Thoracic aorta (tissue), 2 donors: ENCODE data around the gene PALD1. TPM values are rescaled to one million over a fixed set of nuclear protein-coding genes. Genes with fewer than 3 reads are reported as not detected.
"Not testable (repeated sequence)": the region's sequence is repeated elsewhere in the genome, so short reads cannot be mapped to it uniquely, and the experiment has no call there.

Experiments used
- ATAC-seq: fragments of 150-250 bp; one replicate; pipeline ENCODE4 v1.8.0; 2017; ENCODE audit warnings: low read depth; ENCODE audit not compliant: insufficient number of reproducible peaks, low FRiP score
- DNase-seq: peaks from one replicate; pipeline ENCODE4 v3.0.0-alpha.2; 2020; ENCODE audit warnings: low spot score
- H3K27ac ChIP-seq, 2 donors: fragments of 200-600 bp; sonication (generic); 1 replicate in 1 of 2; 2 replicates in 1 of 2; pipeline ENCODE4 v1.5.1; 2016; ENCODE audit warnings: mild to moderate bottlenecking in 2 of 2, moderate library complexity in 2 of 2
- H3K27me3 ChIP-seq: fragments of 200-600 bp; sonication (generic); replicated peaks from 2 replicates; pipeline ENCODE4 v1.6.0; 2016; ENCODE audit warnings: mild to moderate bottlenecking; ENCODE audit not compliant: insufficient read depth
- H3K36me3 ChIP-seq: fragments of 200-600 bp; sonication (generic); one replicate; pipeline ENCODE4 v1.5.1; 2016
- H3K4me1 ChIP-seq, 2 donors: fragments of 200-600 bp; sonication (generic); 1 replicate in 1 of 2; 2 replicates in 1 of 2; pipeline versions ENCODE4 v1.5.1 to v1.6.0; 2016; ENCODE audit warnings: low read depth in 2 of 2, mild to moderate bottlenecking in 1 of 2; ENCODE audit not compliant: control insufficient read depth in 1 of 2
- H3K4me3 ChIP-seq: fragments of 200-600 bp; sonication (generic); 2 replicates; pipeline ENCODE4 v1.5.1; 2016; ENCODE audit warnings: mild to moderate bottlenecking
- H3K9me3 ChIP-seq: fragments of 200-600 bp; sonication (generic); 2 replicates; pipeline ENCODE4 v1.5.1; 2016
- CTCF ChIP-seq: fragments of 200-600 bp; sonication (generic); IDR thresholded peaks from one replicate; pipeline ENCODE4 v1.5.1; 2019; ENCODE audit warnings: antibody characterized with exemption
- total RNA-seq, 2 donors: library from RNA; depleted of rRNA; stranded (reverse); fragments of >200 nt; gene quantifications; one replicate each; pipeline versions ENCODE4 v1.1.0 to v1.2.3, GENCODE V29; 2016

PALD1 gene
- total RNA-seq, 2 donors from 2014 or later, result 19.5 to 19.7 TPM

DNA sequence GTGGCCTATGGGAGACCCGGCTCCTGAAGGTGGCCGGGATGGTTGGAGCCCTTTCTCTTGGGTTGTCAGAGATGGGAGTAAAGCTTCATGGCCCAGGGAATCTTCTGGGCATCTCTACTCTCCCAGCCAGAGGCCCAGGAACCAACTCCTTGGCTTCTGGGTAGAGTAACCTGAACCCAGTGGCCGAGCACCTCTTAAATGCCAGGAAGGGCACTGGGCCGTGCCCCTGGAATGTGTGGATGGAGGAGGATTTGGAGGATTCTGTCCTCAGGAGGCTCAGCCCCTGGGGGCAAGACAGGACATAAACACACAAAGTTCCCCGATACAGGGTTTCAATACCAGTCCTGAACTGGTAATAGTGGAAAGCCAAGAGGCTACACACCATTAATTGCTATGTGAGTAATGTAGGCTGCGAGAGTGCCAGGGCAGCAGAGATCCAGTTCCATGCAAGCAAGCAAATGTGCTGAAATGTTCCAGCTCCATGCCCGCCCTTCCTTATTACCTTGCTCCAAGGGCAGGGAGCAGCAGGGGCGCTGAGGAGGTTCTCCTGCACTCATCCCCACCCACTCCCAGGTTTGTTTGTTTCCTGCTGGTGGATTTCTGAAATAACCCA, 1.2 kb downstream of the PALD1 start:
- peak overlapping the region; percentile 50 to 55 for H3K27ac ChIP-seq
- no peaks in the 10 kb centered on the region for H3K36me3 ChIP-seq
- H3K4me3 ChIP-seq, result peak overlapping the region; percentile 81
- no peak for ATAC-seq
- H3K4me1 ChIP-seq, result peaks cover 33 to 61% of the 10 kb centered on the region in 2 donors
- no peak for TF ChIP-seq CTCF
- H3K9me3 ChIP-seq, result no peaks in the 10 kb centered on the region
- no peak for DNase-seq
- no peaks in the 10 kb centered on the region for H3K27me3 ChIP-seq

- no peak for TF ChIP-seq CTCF
- no peak for ATAC-seq
- Histone ChIP-seq H3K9me3 (no peaks in the 10 kb centered on the region), H3K27ac (peak overlapping the region; percentile 50 to 55), H3K4me1 (peaks cover 33 to 61% of the 10 kb centered on the region in 2 donors), H3K27me3 (no peaks in the 10 kb centered on the region), H3K4me3 (peak overlapping the region; percentile 81), H3K36me3 (no peaks in the 10 kb centered on the region)
- DNase-seq, result no peak
Observed at GRCh38 chr10:70480239-70480861, 1.8 kb downstream of the PALD1 start.

DNA sequence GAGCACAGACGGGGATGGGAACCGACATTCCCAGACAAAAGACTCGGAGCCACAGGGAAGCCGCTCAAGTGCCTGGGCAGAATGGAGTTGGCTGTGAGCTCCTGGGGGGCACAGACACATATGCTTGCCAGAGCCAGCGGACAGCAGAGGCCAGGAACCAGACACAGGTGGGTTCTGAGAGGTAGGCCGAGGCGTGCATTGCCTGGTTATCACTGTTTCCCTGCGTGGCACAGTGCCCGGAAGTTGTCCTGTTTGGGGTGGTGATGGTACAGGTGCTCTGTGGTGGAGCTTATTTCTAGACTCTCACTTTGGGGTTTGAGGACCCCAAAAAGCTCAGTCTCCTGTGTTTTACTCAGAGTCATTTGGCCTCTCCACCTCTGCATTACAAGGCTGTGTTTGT, 2.5 kb downstream of the PALD1 start:
- DNase-seq, result no peak
- peaks cover 3% of the 10 kb centered on the region for H3K36me3 ChIP-seq
- H3K4me1 ChIP-seq, result peaks cover 33 to 61% of the 10 kb centered on the region in 2 donors
- H3K27me3 ChIP-seq, result no peaks in the 10 kb centered on the region
- H3K4me3 ChIP-seq, result no peak overlapping the region
- H3K9me3 ChIP-seq, result no peaks in the 10 kb centered on the region
- ATAC-seq, result no peak
- no peak for TF ChIP-seq CTCF
- H3K27ac ChIP-seq, result no peak overlapping the region

DNA sequence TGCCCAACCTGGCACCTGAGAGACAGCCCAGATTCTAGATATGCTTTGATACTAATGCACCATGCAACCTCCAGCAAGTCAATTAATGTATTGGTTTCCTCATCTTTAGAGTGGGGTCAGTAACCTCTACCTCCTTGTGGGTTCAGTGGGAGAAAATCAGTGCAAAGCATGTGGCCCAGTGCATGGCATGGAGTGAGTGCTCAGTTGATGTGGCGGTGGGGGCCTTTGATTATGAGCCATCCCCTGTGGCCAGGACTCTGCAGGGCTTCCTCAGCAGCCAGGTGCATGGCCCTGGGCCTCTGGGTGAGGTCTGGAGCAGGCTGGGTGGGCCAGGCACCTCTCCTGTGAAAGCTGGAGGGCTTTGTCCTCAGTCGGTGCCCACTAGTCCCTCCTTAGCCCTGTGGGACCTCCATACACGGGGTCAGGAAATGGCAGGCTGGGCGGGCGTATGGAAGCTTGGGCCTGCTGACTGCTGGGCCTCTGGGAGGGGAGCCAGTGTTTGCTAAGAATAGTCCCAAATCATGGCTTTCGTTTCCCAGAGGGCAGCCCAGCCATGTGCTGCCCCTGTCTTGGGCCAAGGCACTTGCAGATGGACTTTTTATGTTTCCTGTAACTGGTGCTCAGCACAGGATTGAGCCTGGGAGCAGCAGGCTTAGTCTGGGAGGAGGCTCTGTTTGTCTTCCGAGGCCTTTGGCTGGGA, 3.4 kb downstream of the PALD1 start:
- Histone ChIP-seq H3K36me3 (peaks cover 3% of the 10 kb centered on the region), H3K4me3 (no peak overlapping the region), H3K9me3 (no peaks in the 10 kb centered on the region), H3K4me1 (peaks cover 33 to 61% of the 10 kb centered on the region in 2 donors), H3K27me3 (no peaks in the 10 kb centered on the region), H3K27ac (peak overlapping the region; percentile 26 to 72)
- peak; percentile 39 for DNase-seq
- TF ChIP-seq CTCF, result no peak
- ATAC-seq, result no peak

GRCh38 chr10:70482982-70483760, 4.6 kb downstream of the PALD1 start:
- ATAC-seq (no peak), DNase-seq (no peak)
- TF ChIP-seq CTCF, result no peak
- peaks cover 26 to 54% of the 10 kb centered on the region in 2 donors for H3K4me1 ChIP-seq
- H3K4me3 ChIP-seq, result no peak overlapping the region
- H3K27ac ChIP-seq, result peak overlapping the region; percentile 26 to 72
- H3K36me3 ChIP-seq, result peaks cover 3% of the 10 kb centered on the region
- H3K9me3 ChIP-seq, result no peaks in the 10 kb centered on the region
- no peaks in the 10 kb centered on the region for H3K27me3 ChIP-seq

DNA sequence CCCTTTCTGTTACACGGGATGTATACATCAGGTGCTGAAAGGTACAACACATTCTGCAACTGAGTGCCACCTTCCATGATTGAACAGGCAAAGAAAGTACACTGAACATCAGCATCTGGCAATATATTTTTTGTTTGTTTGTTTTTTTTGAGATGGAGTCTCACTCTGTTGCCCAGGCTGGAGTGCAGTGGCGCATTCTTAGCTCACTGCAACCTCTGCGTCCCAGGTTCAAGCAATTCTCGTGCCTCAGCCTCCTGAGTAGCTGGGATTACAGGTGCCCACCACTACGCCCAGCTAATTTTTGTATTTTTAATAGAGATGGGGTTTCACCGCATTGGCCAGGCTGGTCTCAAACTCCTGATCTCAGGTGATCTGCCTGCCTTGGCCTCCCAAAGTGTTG, 5.3 kb downstream of the PALD1 start:
- peaks cover 26 to 53% of the 10 kb centered on the region in 2 donors for H3K4me1 ChIP-seq
- H3K36me3 ChIP-seq, DNase-seq, H3K9me3 ChIP-seq, H3K4me3 ChIP-seq, ATAC-seq, H3K27me3 ChIP-seq: not testable (repeated sequence)
- peak overlapping the region; percentile 26 to 72 for H3K27ac ChIP-seq
